ENCODE measurements around the gene DSP. TPM values are rescaled to one million over a fixed set of nuclear protein-coding genes. Genes with fewer than 3 reads are reported as not detected.

The DSP gene
- total RNA-seq, 4 donors from 2014 or later = 1.9 to 4.2 (median 2.5) TPM

- no peak for TF ChIP-seq CTCF (IDR thresholded peaks at IDR 0.05; ENCODE audit: low read depth)
These were observed 43.9 kb downstream of the DSP start for GRCh38 chr6:7585287-7585930.

GRCh38 chr6:7587631-7588100 is 46.2 kb downstream of the DSP start:
- no peak for TF ChIP-seq CTCF (IDR thresholded peaks at IDR 0.05; ENCODE audit: low read depth)

- TF ChIP-seq CTCF (IDR thresholded peaks at IDR 0.05; ENCODE audit: low read depth) = no peak
These were observed 47.0 kb downstream of the DSP start for GRCh38 chr6:7588506-7588905.

GRCh38 chr6:7589221-7589620 is 47.8 kb downstream of the DSP start:
- no peak for TF ChIP-seq CTCF (IDR thresholded peaks at IDR 0.05; ENCODE audit: low read depth)

- TF ChIP-seq CTCF (IDR thresholded peaks at IDR 0.05; ENCODE audit: low read depth) = no peak
These were observed 48.8 kb downstream of the DSP start, which contains the start of gene SNRNP48 for GRCh38 chr6:7589949-7590917. Gene SNRNP48, plus strand, starts transcription at chr6:7590198. Its CDS starts 60 bp downstream, at chr6:7590258.

- no peak for TF ChIP-seq CTCF (IDR thresholded peaks at IDR 0.05; ENCODE audit: low read depth)
These were observed 49.4 kb downstream of the DSP start for GRCh38 chr6:7590918-7591302.

GRCh38 chr6:7591770-7592169 is 50.3 kb downstream of the DSP start:
- TF ChIP-seq CTCF (IDR thresholded peaks at IDR 0.05; ENCODE audit: low read depth) = no peak

Data from subcutaneous adipose tissue (tissue), 4 donors.